NB4 (cell line): Measurements from ENCODE around the gene RHAG.
"Not testable (repeated sequence)": the region's sequence is repeated elsewhere in the genome, so short reads cannot be mapped to it uniquely, and the experiment has no call there.

Experiments used
- DNase-seq: peaks from one replicate; pipeline ENCODE4 v3.0.0; 2010; ENCODE audit warnings: low read depth
- H3K4me3 ChIP-seq: one replicate; pipeline ENCODE4 v1.5.1; 2011; ENCODE audit warnings: mild to moderate bottlenecking, low read depth, low read length, moderate library complexity
- MYC ChIP-seq: IDR thresholded peaks from 2 replicates; pipeline ENCODE4 v1.6.1; 2011; ENCODE audit warnings: low read depth, low read length
- POLR2A ChIP-seq: IDR thresholded peaks from 2 replicates; pipeline ENCODE4 v1.6.1; 2011; ENCODE audit warnings: mild to moderate bottlenecking; ENCODE audit not compliant: insufficient read length; ENCODE audit errors: extremely low read depth
- TF ChIP-seq, protein P1 (sequence below): IDR thresholded peaks from 2 replicates; pipeline ENCODE4 v1.6.1; 2011; ENCODE audit warnings: low read depth, low read length
- TF ChIP-seq, protein P2 (sequence below): IDR thresholded peaks from one replicate; pipeline ENCODE4 v1.5.1; 2012; ENCODE audit warnings: low read depth, low read length

Gene RHAG

GRCh38 chr6:49666480-49666879 lies 29.8 kb upstream of the RHAG start:
- TF ChIP-seq MYC, result no peak
- TF ChIP-seq, protein P1, sequence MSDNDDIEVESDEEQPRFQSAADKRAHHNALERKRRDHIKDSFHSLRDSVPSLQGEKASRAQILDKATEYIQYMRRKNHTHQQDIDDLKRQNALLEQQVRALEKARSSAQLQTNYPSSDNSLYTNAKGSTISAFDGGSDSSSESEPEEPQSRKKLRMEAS, result no peak
- TF ChIP-seq, protein P2, sequence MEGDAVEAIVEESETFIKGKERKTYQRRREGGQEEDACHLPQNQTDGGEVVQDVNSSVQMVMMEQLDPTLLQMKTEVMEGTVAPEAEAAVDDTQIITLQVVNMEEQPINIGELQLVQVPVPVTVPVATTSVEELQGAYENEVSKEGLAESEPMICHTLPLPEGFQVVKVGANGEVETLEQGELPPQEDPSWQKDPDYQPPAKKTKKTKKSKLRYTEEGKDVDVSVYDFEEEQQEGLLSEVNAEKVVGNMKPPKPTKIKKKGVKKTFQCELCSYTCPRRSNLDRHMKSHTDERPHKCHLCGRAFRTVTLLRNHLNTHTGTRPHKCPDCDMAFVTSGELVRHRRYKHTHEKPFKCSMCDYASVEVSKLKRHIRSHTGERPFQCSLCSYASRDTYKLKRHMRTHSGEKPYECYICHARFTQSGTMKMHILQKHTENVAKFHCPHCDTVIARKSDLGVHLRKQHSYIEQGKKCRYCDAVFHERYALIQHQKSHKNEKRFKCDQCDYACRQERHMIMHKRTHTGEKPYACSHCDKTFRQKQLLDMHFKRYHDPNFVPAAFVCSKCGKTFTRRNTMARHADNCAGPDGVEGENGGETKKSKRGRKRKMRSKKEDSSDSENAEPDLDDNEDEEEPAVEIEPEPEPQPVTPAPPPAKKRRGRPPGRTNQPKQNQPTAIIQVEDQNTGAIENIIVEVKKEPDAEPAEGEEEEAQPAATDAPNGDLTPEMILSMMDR, result no peak
- no peak for TF ChIP-seq POLR2A
- H3K4me3 ChIP-seq, result no peak overlapping the region
- no peak for DNase-seq

- H3K4me3 ChIP-seq, result no peak overlapping the region
- no peak for DNase-seq
- TF ChIP-seq MYC, result no peak
- TF ChIP-seq, protein P2, result no peak
- no peak for TF ChIP-seq POLR2A
- TF ChIP-seq, protein P1, result no peak
Measured at GRCh38 chr6:49664817-49665216, 28.2 kb upstream of the RHAG start.

- H3K4me3 ChIP-seq, DNase-seq: not testable (repeated sequence)
Measured at GRCh38 chr6:49664054-49664453, 27.4 kb upstream of the RHAG start.

- no peak for TF ChIP-seq MYC
- TF ChIP-seq, protein P2, result no peak
Measured at GRCh38 chr6:49662892-49663261, 26.2 kb upstream of the RHAG start.

GRCh38 chr6:49662231-49662891 lies 25.7 kb upstream of the RHAG start:
- no peak overlapping the region for H3K4me3 ChIP-seq
- TF ChIP-seq, protein P2, result no peak
- TF ChIP-seq, protein P1, result no peak
- no peak for TF ChIP-seq POLR2A
- no peak for TF ChIP-seq MYC
- no peak for DNase-seq

More at GRCh38 chr6:49662892-49663261, 26.2 kb upstream of the RHAG start:
- H3K4me3 ChIP-seq, result no peak overlapping the region
- DNase-seq, result no peak

GRCh38 chr6:49653942-49654341 lies 17.3 kb upstream of the RHAG start:
- no peak overlapping the region for H3K4me3 ChIP-seq
- no peak for TF ChIP-seq MYC
- TF ChIP-seq, protein P2, result no peak
- TF ChIP-seq POLR2A, result no peak
- TF ChIP-seq, protein P1, result no peak
- DNase-seq, result no peak
